Measurements from ENCODE around the gene ANKEF1.

GRCh38 chr20:9995510-9996272 is 39.1 kb upstream of the ANKEF1 start:
- TF ChIP-seq, protein P1, sequence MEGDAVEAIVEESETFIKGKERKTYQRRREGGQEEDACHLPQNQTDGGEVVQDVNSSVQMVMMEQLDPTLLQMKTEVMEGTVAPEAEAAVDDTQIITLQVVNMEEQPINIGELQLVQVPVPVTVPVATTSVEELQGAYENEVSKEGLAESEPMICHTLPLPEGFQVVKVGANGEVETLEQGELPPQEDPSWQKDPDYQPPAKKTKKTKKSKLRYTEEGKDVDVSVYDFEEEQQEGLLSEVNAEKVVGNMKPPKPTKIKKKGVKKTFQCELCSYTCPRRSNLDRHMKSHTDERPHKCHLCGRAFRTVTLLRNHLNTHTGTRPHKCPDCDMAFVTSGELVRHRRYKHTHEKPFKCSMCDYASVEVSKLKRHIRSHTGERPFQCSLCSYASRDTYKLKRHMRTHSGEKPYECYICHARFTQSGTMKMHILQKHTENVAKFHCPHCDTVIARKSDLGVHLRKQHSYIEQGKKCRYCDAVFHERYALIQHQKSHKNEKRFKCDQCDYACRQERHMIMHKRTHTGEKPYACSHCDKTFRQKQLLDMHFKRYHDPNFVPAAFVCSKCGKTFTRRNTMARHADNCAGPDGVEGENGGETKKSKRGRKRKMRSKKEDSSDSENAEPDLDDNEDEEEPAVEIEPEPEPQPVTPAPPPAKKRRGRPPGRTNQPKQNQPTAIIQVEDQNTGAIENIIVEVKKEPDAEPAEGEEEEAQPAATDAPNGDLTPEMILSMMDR (IDR thresholded peaks at IDR 0.05), result no peak
- TF ChIP-seq POLR2A (IDR thresholded peaks at IDR 0.05), result no peak

Data from thyroid gland (tissue), 4 donors.